Measurements from ENCODE around the gene EIF3B.

- TF ChIP-seq, protein P1, sequence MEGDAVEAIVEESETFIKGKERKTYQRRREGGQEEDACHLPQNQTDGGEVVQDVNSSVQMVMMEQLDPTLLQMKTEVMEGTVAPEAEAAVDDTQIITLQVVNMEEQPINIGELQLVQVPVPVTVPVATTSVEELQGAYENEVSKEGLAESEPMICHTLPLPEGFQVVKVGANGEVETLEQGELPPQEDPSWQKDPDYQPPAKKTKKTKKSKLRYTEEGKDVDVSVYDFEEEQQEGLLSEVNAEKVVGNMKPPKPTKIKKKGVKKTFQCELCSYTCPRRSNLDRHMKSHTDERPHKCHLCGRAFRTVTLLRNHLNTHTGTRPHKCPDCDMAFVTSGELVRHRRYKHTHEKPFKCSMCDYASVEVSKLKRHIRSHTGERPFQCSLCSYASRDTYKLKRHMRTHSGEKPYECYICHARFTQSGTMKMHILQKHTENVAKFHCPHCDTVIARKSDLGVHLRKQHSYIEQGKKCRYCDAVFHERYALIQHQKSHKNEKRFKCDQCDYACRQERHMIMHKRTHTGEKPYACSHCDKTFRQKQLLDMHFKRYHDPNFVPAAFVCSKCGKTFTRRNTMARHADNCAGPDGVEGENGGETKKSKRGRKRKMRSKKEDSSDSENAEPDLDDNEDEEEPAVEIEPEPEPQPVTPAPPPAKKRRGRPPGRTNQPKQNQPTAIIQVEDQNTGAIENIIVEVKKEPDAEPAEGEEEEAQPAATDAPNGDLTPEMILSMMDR (IDR thresholded peaks at IDR 0.05): no peak
- no peak for TF ChIP-seq POLR2A (IDR thresholded peaks at IDR 0.05)
Measured at GRCh38 chr7:2383543-2384274, 29.1 kb downstream of the EIF3B start.

Data from Peyer's patch (tissue), 4 donors.